ENCODE data around the gene HLA-DRA. TPM values are rescaled to one million over a fixed set of nuclear protein-coding genes. Genes with fewer than 3 reads are reported as not detected.

The HLA-DRA gene
- total and polyA plus RNA-seq, 3 donors from 2014 or later, result 23.4 to 626 (median 50.2) TPM

DNA sequence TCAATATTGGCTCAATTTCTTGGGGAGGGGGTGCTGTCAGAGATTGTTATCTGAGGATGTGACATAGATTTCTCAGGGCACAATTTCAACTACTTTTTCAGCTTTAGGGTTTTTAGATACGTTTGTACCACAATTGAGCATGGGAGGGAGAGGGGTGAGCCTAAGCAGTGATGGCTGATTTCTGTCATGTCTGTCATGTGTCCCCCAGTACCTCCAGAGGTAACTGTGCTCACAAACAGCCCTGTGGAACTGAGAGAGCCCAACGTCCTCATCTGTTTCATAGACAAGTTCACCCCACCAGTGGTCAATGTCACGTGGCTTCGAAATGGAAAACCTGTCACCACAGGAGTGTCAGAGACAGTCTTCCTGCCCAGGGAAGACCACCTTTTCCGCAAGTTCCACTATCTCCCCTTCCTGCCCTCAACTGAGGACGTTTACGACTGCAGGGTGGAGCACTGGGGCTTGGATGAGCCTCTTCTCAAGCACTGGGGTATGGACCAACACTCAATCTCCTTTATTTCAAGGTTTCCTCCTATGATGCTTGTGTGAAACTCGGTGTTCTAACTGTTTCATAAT lies 3.4 kb downstream of the HLA-DRA start:
- TF ChIP-seq POLR2A (IDR thresholded peaks at IDR 0.05) (no peak), CTCF (IDR thresholded peaks at IDR 0.05) (no peak)
- Histone ChIP-seq H3K9me3 (no peaks in the 10 kb centered on the region), H3K27me3 (no peaks in the 10 kb centered on the region), H3K27ac (no peak overlapping the region), H3K4me1 (no peaks in the 10 kb centered on the region), H3K4me3 (no peak overlapping the region), H3K36me3 (ENCODE audit: low read depth, missing control alignments) (no peaks in the 10 kb centered on the region)
- intact Hi-C loops (cut with DNase I; ENCODE audit: low total_unique reads), result no loop called here
- 79 to 80% methylated on average over 8 of the region's 8 CpGs for WGBS, 2 donors
- DNase-seq, result no peak

DNA sequence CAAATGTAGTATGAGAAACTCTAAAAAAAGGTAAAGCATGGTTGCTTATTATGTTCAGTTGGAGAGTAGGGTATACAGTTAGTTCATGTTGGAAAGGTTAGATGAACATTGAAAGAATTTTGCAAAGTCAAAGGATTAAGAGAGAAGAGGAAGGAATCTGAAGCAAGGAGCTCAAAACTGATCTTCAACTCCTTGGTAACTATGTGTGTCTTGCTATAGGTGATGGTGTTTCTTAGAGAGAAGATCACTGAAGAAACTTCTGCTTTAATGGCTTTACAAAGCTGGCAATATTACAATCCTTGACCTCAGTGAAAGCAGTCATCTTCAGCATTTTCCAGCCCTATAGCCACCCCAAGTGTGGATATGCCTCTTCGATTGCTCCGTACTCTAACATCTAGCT lies 4.7 kb downstream of the HLA-DRA start:
- WGBS, 2 donors, result 65 to 94% methylated on average over 2 of the region's 2 CpGs
- H3K27ac ChIP-seq, result no peak overlapping the region
- no peak overlapping the region for H3K4me3 ChIP-seq
- no peaks in the 10 kb centered on the region for H3K4me1 ChIP-seq
- no peaks in the 10 kb centered on the region for H3K27me3 ChIP-seq
- DNase-seq, result no peak
- no peaks in the 10 kb centered on the region for H3K9me3 ChIP-seq
- no peaks in the 10 kb centered on the region for H3K36me3 ChIP-seq (ENCODE audit: low read depth, missing control alignments)
- no peak for TF ChIP-seq CTCF (IDR thresholded peaks at IDR 0.05)
- no peak for TF ChIP-seq POLR2A (IDR thresholded peaks at IDR 0.05)
- intact Hi-C loops (cut with DNase I; ENCODE audit: low total_unique reads), result no loop called here

GRCh38 chr6:32445321-32445854 lies 5.7 kb downstream of the HLA-DRA start:
- H3K4me3 ChIP-seq, result no peak overlapping the region
- H3K4me1 ChIP-seq, result no peaks in the 10 kb centered on the region
- DNase-seq, result no peak
- no peaks in the 10 kb centered on the region for H3K36me3 ChIP-seq (ENCODE audit: low read depth, missing control alignments)
- no peaks in the 10 kb centered on the region for H3K9me3 ChIP-seq
- no peak overlapping the region for H3K27ac ChIP-seq
- TF ChIP-seq POLR2A (IDR thresholded peaks at IDR 0.05) (no peak), CTCF (IDR thresholded peaks at IDR 0.05) (no peak)
- intact Hi-C loops (cut with DNase I; ENCODE audit: low total_unique reads), result no loop called here
- WGBS, 2 donors, result 60 to 73% methylated on average over 3 of the region's 3 CpGs
- no peaks in the 10 kb centered on the region for H3K27me3 ChIP-seq

- intact Hi-C loops (cut with DNase I; ENCODE audit: low total_unique reads), result no loop called here
- Histone ChIP-seq H3K27ac (no peak overlapping the region), H3K27me3 (no peaks in the 10 kb centered on the region), H3K4me1 (no peaks in the 10 kb centered on the region), H3K36me3 (ENCODE audit: low read depth, missing control alignments) (no peaks in the 10 kb centered on the region), H3K4me3 (no peak overlapping the region), H3K9me3 (no peaks in the 10 kb centered on the region)
- TF ChIP-seq CTCF (IDR thresholded peaks at IDR 0.05) (no peak), POLR2A (IDR thresholded peaks at IDR 0.05) (no peak)
- no peak for DNase-seq
Observed at GRCh38 chr6:32447932-32448331, 8.2 kb downstream of the HLA-DRA start.

DNA sequence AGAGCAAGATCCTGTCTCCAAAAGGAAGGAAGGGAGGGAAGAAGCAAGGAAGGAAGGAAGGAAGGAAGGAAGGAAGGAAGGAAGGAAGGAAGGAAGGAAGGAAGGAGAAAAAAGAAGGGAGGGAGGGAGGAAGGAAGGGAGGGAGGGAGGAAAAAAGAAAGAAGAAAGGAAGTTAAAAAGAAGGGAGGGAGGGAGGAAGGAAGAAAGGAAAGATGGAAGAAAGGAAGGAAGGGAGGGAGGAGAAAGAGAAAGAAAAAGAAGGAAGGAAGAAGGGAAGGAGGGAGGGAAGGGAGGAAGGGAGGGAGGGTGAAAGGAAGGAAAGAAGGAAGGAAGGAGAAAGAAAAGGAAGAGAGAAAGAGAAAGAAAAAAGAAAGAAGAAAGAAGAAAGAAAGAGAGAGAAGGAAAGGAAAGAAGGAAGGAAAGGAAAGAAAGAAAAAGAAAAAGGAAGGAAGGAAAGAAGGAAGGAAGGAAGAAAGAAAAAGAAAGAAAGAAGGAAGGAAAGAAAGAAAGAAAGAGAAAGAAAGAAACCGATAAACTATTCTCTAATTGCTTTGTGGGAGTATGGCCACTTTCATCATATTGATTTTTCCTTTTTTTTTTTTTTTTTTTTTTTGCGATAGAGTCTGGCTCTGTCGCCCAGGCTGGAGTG lies 9.5 kb downstream of the HLA-DRA start:
- TF ChIP-seq POLR2A (IDR thresholded peaks at IDR 0.05) (no peak), CTCF (IDR thresholded peaks at IDR 0.05) (no peak)
- no peaks in the 10 kb centered on the region for H3K27me3 ChIP-seq
- H3K4me3 ChIP-seq, result no peak overlapping the region
- H3K9me3 ChIP-seq, result no peaks in the 10 kb centered on the region
- no peaks in the 10 kb centered on the region for H3K36me3 ChIP-seq (ENCODE audit: low read depth, missing control alignments)
- WGBS, 2 donors, result 41 to 73% methylated on average over 3 of the region's 3 CpGs
- DNase-seq, result no peak
- intact Hi-C loops (cut with DNase I; ENCODE audit: low total_unique reads), result no loop called here
- H3K4me1 ChIP-seq, result no peaks in the 10 kb centered on the region
- no peak overlapping the region for H3K27ac ChIP-seq

Measured in testis (tissue), 3 donors.